Renal pelvis (tissue), 4 donors: ENCODE measurements around the gene SPTBN5. TPM values are rescaled to one million over a fixed set of nuclear protein-coding genes. Genes with fewer than 3 reads are reported as not detected.

Source experiments
- DNase-seq: peaks from one replicate; pipeline ENCODE4 v3.0.0-alpha.2; 2013
- polyA plus RNA-seq, 3 donors: library from polyadenylated mRNA; unstranded; fragments of 120-200 nt; gene quantifications; one replicate each; pipeline ENCODE4 v1.2.1, GENCODE V29; 2013; ENCODE audit not compliant: insufficient read length in 3 of 3

Gene SPTBN5
- polyA plus RNA-seq, 3 donors: 2.7 to 3.0 (median 2.9) TPM

DNA sequence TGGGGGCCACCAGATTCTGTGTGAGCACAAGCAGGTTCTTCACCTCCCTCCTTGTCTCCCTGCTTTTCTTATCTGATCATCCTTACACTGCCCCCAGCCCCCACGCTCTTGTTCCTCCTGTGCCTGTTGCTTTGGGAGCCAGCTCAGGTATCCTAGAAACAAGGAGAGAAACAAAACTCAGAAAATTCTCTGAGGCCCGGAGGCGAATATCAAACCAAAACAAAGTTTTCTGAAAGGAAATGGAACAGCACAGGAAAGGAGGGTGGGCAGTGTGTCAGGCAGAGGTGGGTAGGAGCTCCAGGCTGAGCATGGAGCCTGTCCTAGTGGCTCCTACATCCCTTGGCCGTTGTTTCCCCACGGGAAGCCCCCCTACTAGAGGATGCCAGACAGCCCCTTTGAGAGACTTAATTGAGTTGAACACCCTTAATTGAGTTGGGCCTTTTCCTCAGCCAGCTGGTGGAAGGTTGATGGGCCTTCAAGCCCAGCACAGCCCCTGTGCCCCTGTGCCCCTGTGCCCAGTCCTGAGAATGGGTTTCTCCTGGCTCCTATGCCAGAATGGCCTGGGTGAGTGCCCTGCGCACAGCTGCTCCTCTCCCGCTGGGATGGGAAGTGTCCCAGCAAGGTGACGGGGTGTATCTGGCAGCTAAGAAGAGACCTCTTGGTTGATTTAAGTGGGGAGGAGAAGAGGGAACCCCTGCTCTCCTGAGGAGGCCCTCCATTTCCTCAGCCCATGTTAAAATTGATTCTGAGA lies 88.8 kb downstream of the SPTBN5 start:
- DNase-seq: no peak

DNA sequence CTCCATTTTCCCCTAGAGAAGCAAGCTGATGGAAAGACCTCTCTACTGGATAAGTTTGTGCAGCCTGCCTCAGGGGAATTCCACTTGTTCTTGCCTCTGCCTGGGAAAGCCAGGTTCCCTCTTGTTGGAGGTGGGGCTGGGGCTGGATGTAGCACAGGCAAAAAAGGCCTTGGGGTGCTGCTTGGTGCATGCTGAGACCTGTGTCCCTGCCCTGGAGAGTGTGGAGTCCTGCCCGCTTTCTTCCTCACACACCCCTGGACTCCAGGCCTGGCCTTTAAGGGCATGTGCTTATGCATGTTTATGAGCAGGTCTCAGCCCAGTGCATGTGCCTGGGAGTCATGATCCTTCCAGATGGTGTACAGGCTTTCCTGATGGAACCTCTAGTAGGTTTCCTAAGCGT lies 89.5 kb downstream of the SPTBN5 start:
- DNase-seq: no peak

DNA sequence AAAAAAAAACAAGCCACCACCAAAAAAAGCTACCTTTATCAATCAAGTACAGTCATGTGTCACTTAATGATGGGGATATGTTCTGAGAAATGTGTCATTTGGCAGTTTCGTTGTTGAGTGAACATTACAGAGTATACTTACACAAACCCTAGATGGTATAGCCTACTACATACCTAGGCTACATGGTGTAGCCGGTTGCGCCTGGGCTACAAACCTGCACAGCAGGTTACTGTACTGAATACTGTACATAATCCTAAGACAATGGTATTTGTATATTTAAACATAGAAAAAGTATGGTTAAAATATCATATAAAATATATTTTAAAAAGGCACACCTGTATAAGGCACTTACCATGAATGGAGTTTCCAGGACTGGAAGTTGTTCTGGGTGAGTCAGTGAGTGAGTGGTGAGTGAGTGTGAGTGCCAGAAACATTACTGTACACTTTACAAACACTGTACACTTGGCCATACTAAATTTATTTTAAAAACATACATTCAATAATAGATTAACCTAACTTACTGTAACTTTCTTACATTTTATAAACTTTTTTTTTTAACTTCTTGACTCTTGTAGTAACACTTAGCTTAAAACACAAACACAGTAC lies 91.9 kb downstream of the SPTBN5 start:
- no peak for DNase-seq

DNA sequence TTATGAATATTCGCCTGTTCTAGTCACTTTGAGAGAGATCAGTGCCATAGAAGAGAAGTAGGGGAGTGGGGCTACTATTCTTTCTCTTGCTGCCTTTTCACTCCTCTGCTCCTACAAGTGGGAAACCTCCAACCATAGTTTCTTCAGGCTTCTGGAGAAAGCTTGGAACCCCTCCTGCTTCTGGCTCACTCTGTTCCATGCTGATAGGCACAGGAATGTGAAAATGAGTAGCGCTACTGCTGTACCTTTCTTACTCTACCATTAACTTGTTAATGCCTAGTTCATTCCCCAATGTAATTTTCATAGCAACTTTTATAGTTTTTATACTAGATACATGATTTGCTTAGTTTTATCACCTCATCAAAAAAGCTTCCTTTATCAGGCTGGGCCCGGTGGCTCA lies 92.7 kb downstream of the SPTBN5 start:
- no peak for DNase-seq

DNA sequence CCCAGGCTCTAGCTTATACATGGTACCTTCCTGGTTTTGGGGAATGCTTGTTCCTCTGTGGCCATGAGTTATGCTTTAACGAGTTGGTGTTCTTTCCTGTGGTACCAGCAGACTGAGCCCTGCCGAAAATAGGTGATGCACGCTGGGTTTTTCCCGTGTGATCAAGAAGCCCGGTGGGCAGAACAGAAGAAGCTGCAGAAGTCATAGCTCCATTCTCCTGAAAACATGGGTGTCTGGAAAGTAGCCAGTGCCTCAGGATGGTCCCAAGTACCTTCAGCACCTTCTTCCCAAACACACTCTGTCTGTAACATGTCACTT lies 94.4 kb downstream of the SPTBN5 start:
- DNase-seq: no peak

DNA sequence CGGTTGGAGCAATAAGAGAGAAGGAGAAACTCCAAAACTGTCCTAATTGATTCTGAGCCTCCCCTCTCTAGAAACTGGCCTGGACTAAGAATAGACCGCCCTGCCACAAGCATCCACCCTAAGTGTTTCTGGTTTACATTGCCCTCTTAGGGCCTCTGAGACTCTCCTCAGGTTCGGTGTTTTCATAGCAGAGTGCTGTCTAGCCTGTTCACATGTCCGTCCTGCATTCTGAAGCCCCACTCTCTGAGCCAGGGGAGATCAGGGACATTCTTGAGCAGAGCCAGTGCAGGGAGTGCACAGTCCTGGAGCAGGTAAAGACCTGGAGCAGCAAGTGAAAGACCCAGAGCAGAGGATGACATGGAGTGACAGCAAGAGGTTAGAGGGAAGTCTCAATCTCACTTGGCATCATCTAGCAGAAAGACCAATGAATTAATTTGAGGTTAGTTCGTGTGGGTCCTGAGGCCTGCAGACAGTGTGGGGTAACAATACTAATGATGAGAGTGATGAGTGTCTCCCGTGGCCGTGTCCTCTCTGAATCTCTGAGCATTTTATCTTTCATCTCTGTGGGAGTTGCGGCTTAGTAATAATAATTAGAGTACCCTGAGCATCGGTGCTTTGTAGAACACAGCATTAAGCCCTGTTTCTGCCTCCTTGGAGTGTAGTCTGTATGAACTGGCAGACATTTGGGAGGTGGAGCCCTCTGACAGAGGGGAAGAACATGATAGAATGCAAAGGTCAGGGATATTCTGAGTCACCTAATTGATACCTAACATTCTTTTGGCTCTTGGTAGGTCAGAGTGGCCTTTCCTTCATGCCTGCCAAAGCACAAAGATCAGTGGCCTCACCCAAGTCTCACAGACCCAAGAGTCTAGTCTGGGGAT lies 95.0 kb downstream of the SPTBN5 start:
- no peak for DNase-seq

Other genes starting within 250 kb of the SPTBN5 start
- gene MGA, start 233.6 kb downstream of the SPTBN5 start, polyA plus RNA-seq: 10 to 100 TPM; 31.6 to 45.9 (median 41.3) TPM
- gene MAPKBP1, start 119.6 kb downstream of the SPTBN5 start, polyA plus RNA-seq: 10 to 100 TPM; 11.7 to 19.8 (median 19.2) TPM
- gene JMJD7, start 66.0 kb downstream of the SPTBN5 start, polyA plus RNA-seq: 10 to 100 TPM in 2 of 3 donors, 1 to 10 TPM in 1; 10.0 to 15.3 (median 15.2) TPM
- 10 to 100 TPM in 2 of 3 donors, 1 to 10 TPM in 1; 7.2 to 21.2 (median 16.4) TPM for gene PLA2G4B, start 55.2 kb downstream of the SPTBN5 start, polyA plus RNA-seq
- gene EHD4, start 78.5 kb upstream of the SPTBN5 start, polyA plus RNA-seq: 10 to 100 TPM; 16.8 to 18.7 (median 17.5) TPM
- gene PLA2G4E, start 127.0 kb upstream of the SPTBN5 start, polyA plus RNA-seq: under 1 TPM in 1 of 3 donors, not detected in 2; 0.04 TPM
- gene PLA2G4D, start 200.5 kb upstream of the SPTBN5 start, polyA plus RNA-seq: under 1 TPM; 0.04 to 0.22 (median 0.07) TPM